ENCODE measurements around the gene PITX1. TPM values are rescaled to one million over a fixed set of nuclear protein-coding genes. Genes with fewer than 3 reads are reported as not detected.

Gene PITX1
- total and polyA plus RNA-seq, 4 donors: 0.43 to 1.3 (median 0.72) TPM

DNA sequence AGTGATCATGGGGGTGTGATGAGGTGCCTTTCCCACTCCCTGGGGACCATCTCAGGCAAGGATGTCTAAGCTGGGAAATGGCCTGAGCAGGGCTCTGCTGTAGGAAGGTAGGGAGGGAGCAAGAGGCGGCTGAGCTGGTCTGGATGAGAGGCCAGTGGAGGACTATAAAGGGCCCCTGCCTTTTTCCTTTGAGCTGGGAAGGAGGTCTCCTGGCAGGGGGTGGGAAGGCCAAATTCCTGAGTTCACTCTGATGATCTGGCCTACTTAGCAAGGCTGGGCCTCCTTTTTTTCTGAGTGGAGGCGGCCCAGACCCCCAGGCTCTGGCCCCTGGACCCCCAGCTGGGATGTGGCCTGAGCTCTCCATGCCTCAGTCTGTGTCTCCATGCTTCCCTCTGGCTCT is 14.3 kb upstream of the PITX1 start:
- ATAC-seq (ENCODE audit: insufficient read depth, low FRiP score) (no peak), DNase-seq (no peak)
- peaks cover 0 to 5% (median 0%) of the 10 kb centered on the region in 4 donors for H3K9me3 ChIP-seq (ENCODE audit: control insufficient read depth in 4 of 4, insufficient read depth in 3 of 4, low read length in 3 of 4)
- TF ChIP-seq, protein P1, sequence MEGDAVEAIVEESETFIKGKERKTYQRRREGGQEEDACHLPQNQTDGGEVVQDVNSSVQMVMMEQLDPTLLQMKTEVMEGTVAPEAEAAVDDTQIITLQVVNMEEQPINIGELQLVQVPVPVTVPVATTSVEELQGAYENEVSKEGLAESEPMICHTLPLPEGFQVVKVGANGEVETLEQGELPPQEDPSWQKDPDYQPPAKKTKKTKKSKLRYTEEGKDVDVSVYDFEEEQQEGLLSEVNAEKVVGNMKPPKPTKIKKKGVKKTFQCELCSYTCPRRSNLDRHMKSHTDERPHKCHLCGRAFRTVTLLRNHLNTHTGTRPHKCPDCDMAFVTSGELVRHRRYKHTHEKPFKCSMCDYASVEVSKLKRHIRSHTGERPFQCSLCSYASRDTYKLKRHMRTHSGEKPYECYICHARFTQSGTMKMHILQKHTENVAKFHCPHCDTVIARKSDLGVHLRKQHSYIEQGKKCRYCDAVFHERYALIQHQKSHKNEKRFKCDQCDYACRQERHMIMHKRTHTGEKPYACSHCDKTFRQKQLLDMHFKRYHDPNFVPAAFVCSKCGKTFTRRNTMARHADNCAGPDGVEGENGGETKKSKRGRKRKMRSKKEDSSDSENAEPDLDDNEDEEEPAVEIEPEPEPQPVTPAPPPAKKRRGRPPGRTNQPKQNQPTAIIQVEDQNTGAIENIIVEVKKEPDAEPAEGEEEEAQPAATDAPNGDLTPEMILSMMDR (IDR thresholded peaks at IDR 0.05; ENCODE audit: control extremely low read depth, extremely low read depth): no peak
- H3K36me3 ChIP-seq (ENCODE audit: control insufficient read depth in 4 of 4, insufficient read depth in 4 of 4, low read length in 4 of 4): no peaks in the 10 kb centered on the region
- H3K9ac ChIP-seq (ENCODE audit: insufficient read depth in 1 of 2, low read length in 2 of 2): no peak overlapping the region
- no peak overlapping the region for H3K27ac ChIP-seq (ENCODE audit: low read depth in 1 of 2, low read length in 1 of 2)
- H3K27me3 ChIP-seq (ENCODE audit: control insufficient read depth in 3 of 3, insufficient read depth in 3 of 3, low read length in 2 of 3): peaks cover 15 to 90% (median 78%) of the 10 kb centered on the region in 3 donors
- 79 to 94% methylated on average over 2 of the region's 2 CpGs for WGBS, 2 donors
- peaks cover 0 to 2% (median 0%) of the 10 kb centered on the region in 5 donors for H3K4me1 ChIP-seq (ENCODE audit: control insufficient read depth in 5 of 5, insufficient read depth in 5 of 5, low read length in 5 of 5)
- no peak overlapping the region for H3K4me3 ChIP-seq

- Histone ChIP-seq H3K4me3 (no peak overlapping the region), H3K36me3 (ENCODE audit: control insufficient read depth in 4 of 4, insufficient read depth in 4 of 4, low read length in 4 of 4) (no peaks in the 10 kb centered on the region), H3K9ac (ENCODE audit: insufficient read depth in 1 of 2, low read length in 2 of 2) (no peak overlapping the region), H3K27me3 (ENCODE audit: control insufficient read depth in 3 of 3, insufficient read depth in 3 of 3, low read length in 2 of 3) (peaks cover 14 to 91% (median 80%) of the 10 kb centered on the region in 3 donors), H3K27ac (ENCODE audit: low read depth in 1 of 2, low read length in 1 of 2) (no peak overlapping the region), H3K9me3 (ENCODE audit: control insufficient read depth in 4 of 4, insufficient read depth in 3 of 4, low read length in 3 of 4) (peaks cover 0 to 5% (median 0%) of the 10 kb centered on the region in 4 donors), H3K4me1 (ENCODE audit: control insufficient read depth in 5 of 5, insufficient read depth in 5 of 5, low read length in 5 of 5) (peaks cover 0 to 2% (median 0%) of the 10 kb centered on the region in 5 donors)
- ATAC-seq (ENCODE audit: insufficient read depth, low FRiP score): no peak
- 49 to 60% methylated on average over 2 of the region's 2 CpGs for WGBS, 2 donors
- TF ChIP-seq, protein P1 (IDR thresholded peaks at IDR 0.05; ENCODE audit: control extremely low read depth, extremely low read depth): no peak
- no peak for DNase-seq
These were observed 13.3 kb upstream of the PITX1 start for GRCh38 chr5:135047347-135047695.

GRCh38 chr5:135046661-135047346 is 12.8 kb upstream of the PITX1 start:
- no peak overlapping the region for H3K9ac ChIP-seq (ENCODE audit: insufficient read depth in 1 of 2, low read length in 2 of 2)
- peaks cover 14 to 91% (median 79%) of the 10 kb centered on the region in 3 donors for H3K27me3 ChIP-seq (ENCODE audit: control insufficient read depth in 3 of 3, insufficient read depth in 3 of 3, low read length in 2 of 3)
- H3K9me3 ChIP-seq (ENCODE audit: control insufficient read depth in 4 of 4, insufficient read depth in 3 of 4, low read length in 3 of 4): peaks cover 0 to 5% (median 0%) of the 10 kb centered on the region in 4 donors
- WGBS, 2 donors: 72 to 79% methylated on average over 5 of the region's 5 CpGs
- H3K4me1 ChIP-seq (ENCODE audit: control insufficient read depth in 5 of 5, insufficient read depth in 5 of 5, low read length in 5 of 5): peaks cover 0 to 2% (median 0%) of the 10 kb centered on the region in 5 donors
- H3K36me3 ChIP-seq (ENCODE audit: control insufficient read depth in 4 of 4, insufficient read depth in 4 of 4, low read length in 4 of 4): no peaks in the 10 kb centered on the region
- H3K4me3 ChIP-seq: no peak overlapping the region
- DNase-seq (no peak), ATAC-seq (ENCODE audit: insufficient read depth, low FRiP score) (no peak)
- TF ChIP-seq, protein P1 (IDR thresholded peaks at IDR 0.05; ENCODE audit: control extremely low read depth, extremely low read depth): no peak
- H3K27ac ChIP-seq (ENCODE audit: low read depth in 1 of 2, low read length in 1 of 2): no peak overlapping the region
